T follicular helper cell (primary cell): ENCODE results near the gene VAC14.
"Not testable (repeated sequence)": the region's sequence is repeated elsewhere in the genome, so short reads cannot be mapped to it uniquely, and the experiment has no call there.

Experiments used
- DNase-seq: peaks from one replicate; pipeline ENCODE4 v3.0.0-alpha.2; 2020; ENCODE audit warnings: low read depth

Gene VAC14

GRCh38 chr16:70644763-70645597, 156.0 kb downstream of the VAC14 start:
- no peak for DNase-seq

- not testable (repeated sequence) for DNase-seq
Observed at GRCh38 chr16:70643264-70643663, 157.7 kb downstream of the VAC14 start.

- DNase-seq = no peak
Observed at GRCh38 chr16:70642633-70643032, 158.3 kb downstream of the VAC14 start.

GRCh38 chr16:70638814-70639792, 161.9 kb downstream of the VAC14 start:
- DNase-seq = no peak
